SU-DHL-6 (cell line): ENCODE data around the gene UBE2D3.

Source experiments
- H2AFZ ChIP-seq: fragments of 200-600 bp; sonication (generic); 2 replicates; pipeline ENCODE4 v1.6.1; 2014; ENCODE audit warnings: low read depth, mild to moderate bottlenecking, moderate library complexity, mixed read lengths, antibody characterized with exemption, low read length; ENCODE audit not compliant: severe bottlenecking
- H3F3A ChIP-seq: fragments of 200-600 bp; shearing (Covaris generic); 2 replicates; pipeline ENCODE4 v1.6.0; 2016; ENCODE audit warnings: antibody characterized with exemption, mild to moderate bottlenecking; ENCODE audit not compliant: insufficient read depth
- H3K27ac ChIP-seq: fragments of 200-600 bp; sonication (generic); 2 replicates; pipeline ENCODE4 v1.5.1; 2016; ENCODE audit warnings: low read depth, mild to moderate bottlenecking, low read length, moderate library complexity, mixed read lengths
- H3K27me3 ChIP-seq: fragments of 200-600 bp; sonication (generic), shearing (Covaris generic); 2 replicates; pipeline ENCODE4 v1.6.0; 2014; ENCODE audit warnings: mild to moderate bottlenecking, low read length
- H3K36me3 ChIP-seq: fragments of 200-600 bp; sonication (generic); 2 replicates; pipeline ENCODE4 v1.6.1; 2014; ENCODE audit warnings: mild to moderate bottlenecking, low read length, mixed read lengths
- H3K4me2 ChIP-seq: fragments of 300-600, 200-600 bp; shearing (Covaris generic), sonication (generic); 2 replicates; pipeline ENCODE4 v1.6.0; 2014; ENCODE audit warnings: low read length, low read depth, mild to moderate bottlenecking; ENCODE audit not compliant: poor library complexity, severe bottlenecking
- H3K4me3 ChIP-seq: fragments of 200-600 bp; sonication (generic); 2 replicates; pipeline ENCODE4 v1.5.1; 2014; ENCODE audit warnings: antibody characterized with exemption, low read length, mild to moderate bottlenecking, mixed read lengths; ENCODE audit not compliant: insufficient read depth, poor library complexity, severe bottlenecking
- H3K79me2 ChIP-seq: fragments of 200-600 bp; sonication (generic); 2 replicates; pipeline ENCODE4 v1.6.1; 2014; ENCODE audit warnings: mild to moderate bottlenecking, low read length, moderate library complexity; ENCODE audit not compliant: insufficient read depth
- H3K9ac ChIP-seq: fragments of 200-600 bp; sonication (generic); 2 replicates; pipeline ENCODE4 v1.7.0; 2014; ENCODE audit warnings: mild to moderate bottlenecking, low read length
- H3K9me2 ChIP-seq: fragments of 200-600 bp; sonication (generic); replicated peaks from 2 replicates; pipeline ENCODE4 v1.6.1; 2014; ENCODE audit warnings: low read length; ENCODE audit not compliant: insufficient read depth
- H3K9me3 ChIP-seq: fragments of 200-600 bp; sonication (generic); 2 replicates; pipeline ENCODE4 v1.6.1; 2014; ENCODE audit warnings: low read length, mixed read lengths; ENCODE audit not compliant: insufficient read depth
- H4K20me1 ChIP-seq: fragments of 200-600 bp; sonication (generic); 2 replicates; pipeline ENCODE4 v1.6.1; 2014; ENCODE audit warnings: low read depth, mild to moderate bottlenecking, antibody characterized with exemption, low read length, moderate library complexity, mixed read lengths
- EZH2phosphoT487 ChIP-seq: fragments of 200-600 bp; sonication (generic), shearing (Covaris generic); conservative IDR thresholded peaks from 2 replicates; pipeline ENCODE4 v1.6.1; 2018; ENCODE audit warnings: mild to moderate bottlenecking, antibody characterized with exemption, low read length, moderate library complexity, mixed read lengths
- TF ChIP-seq, protein P1 (sequence below): fragments of 200-600 bp; sonication (generic); IDR thresholded peaks from one replicate; pipeline ENCODE4 v1.5.1; 2017; ENCODE audit warnings: antibody characterized with exemption, mild to moderate bottlenecking, low read length, moderate library complexity; ENCODE audit not compliant: insufficient read depth, poor library complexity, severe bottlenecking

Gene UBE2D3

GRCh38 chr4:102808009-102808408 is 19.3 kb downstream of the UBE2D3 start:
- TF ChIP-seq, protein P1, sequence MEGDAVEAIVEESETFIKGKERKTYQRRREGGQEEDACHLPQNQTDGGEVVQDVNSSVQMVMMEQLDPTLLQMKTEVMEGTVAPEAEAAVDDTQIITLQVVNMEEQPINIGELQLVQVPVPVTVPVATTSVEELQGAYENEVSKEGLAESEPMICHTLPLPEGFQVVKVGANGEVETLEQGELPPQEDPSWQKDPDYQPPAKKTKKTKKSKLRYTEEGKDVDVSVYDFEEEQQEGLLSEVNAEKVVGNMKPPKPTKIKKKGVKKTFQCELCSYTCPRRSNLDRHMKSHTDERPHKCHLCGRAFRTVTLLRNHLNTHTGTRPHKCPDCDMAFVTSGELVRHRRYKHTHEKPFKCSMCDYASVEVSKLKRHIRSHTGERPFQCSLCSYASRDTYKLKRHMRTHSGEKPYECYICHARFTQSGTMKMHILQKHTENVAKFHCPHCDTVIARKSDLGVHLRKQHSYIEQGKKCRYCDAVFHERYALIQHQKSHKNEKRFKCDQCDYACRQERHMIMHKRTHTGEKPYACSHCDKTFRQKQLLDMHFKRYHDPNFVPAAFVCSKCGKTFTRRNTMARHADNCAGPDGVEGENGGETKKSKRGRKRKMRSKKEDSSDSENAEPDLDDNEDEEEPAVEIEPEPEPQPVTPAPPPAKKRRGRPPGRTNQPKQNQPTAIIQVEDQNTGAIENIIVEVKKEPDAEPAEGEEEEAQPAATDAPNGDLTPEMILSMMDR, result no peak
- no peak for TF ChIP-seq EZH2phosphoT487
- Histone ChIP-seq H3K4me2 (no peak overlapping the region), H3F3A (peaks cover 6% of the 10 kb centered on the region; the same call in 1 of the 2 replicates)

GRCh38 chr4:102807345-102807744 is 20.0 kb downstream of the UBE2D3 start:
- Histone ChIP-seq H2AFZ (no peak overlapping the region), H3K4me3 (no peak overlapping the region), H3K36me3 (peaks cover 39% of the 10 kb centered on the region; the same call in 1 of the 2 replicates), H3K27me3 (no peaks in the 10 kb centered on the region), H3F3A (peaks cover 11% of the 10 kb centered on the region; the same call in 1 of the 2 replicates), H3K9me2 (no peaks in the 10 kb centered on the region), H3K4me2 (no peak overlapping the region), H3K9me3 (no peaks in the 10 kb centered on the region), H3K9ac (no peak overlapping the region), H3K27ac (no peak overlapping the region), H4K20me1 (0 out of 2 replicates have a peak, but pooled peaks cover 12% of the 10 kb centered on the region), H3K79me2 (peaks cover 69% of the 10 kb centered on the region)
- TF ChIP-seq EZH2phosphoT487, result no peak
- TF ChIP-seq, protein P1, result no peak

More at GRCh38 chr4:102808009-102808408, 19.3 kb downstream of the UBE2D3 start:
- no peak overlapping the region for H3K9ac ChIP-seq
- no peaks in the 10 kb centered on the region for H3K9me2 ChIP-seq
- H3K4me3 ChIP-seq, result no peak overlapping the region
- H3K79me2 ChIP-seq, result peaks cover 70% of the 10 kb centered on the region
- no peak overlapping the region for H2AFZ ChIP-seq
- no peak overlapping the region for H3K27ac ChIP-seq
- peaks cover 38% of the 10 kb centered on the region; the same call in 1 of the 2 replicates for H3K36me3 ChIP-seq
- H3K27me3 ChIP-seq, result no peaks in the 10 kb centered on the region
- no peaks in the 10 kb centered on the region for H3K9me3 ChIP-seq
- H4K20me1 ChIP-seq, result 0 out of 2 replicates have a peak, but pooled peaks cover 12% of the 10 kb centered on the region

DNA sequence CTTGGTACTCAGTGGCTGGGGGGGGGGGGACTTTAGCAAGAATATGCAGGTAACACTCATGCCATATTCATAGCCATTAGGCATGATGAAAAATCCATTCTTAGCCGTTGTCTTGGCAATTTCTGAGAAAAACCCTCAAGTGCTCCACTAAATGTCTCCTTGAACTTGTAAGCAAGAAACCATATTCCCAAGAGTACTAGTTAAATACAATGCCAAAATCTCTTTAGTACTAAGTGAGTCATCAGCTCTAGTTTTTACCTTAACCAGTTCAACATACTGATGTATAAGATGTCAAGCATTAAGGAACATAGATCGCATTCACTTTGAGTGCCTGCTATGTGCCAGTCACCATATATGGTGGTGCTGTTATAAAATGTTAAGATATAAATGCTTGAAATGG is 27.5 kb downstream of the UBE2D3 start:
- Histone ChIP-seq H3K27me3 (no peaks in the 10 kb centered on the region), H3K27ac (no peak overlapping the region), H4K20me1 (peaks cover 14% of the 10 kb centered on the region; the same call in 1 of the 2 replicates), H3K79me2 (peaks cover 7% of the 10 kb centered on the region; the same call in 1 of the 2 replicates), H3K36me3 (peaks cover 38% of the 10 kb centered on the region; the same call in 1 of the 2 replicates), H2AFZ (no peak overlapping the region), H3K9ac (no peak overlapping the region), H3F3A (peaks cover 10% of the 10 kb centered on the region; the same call in 1 of the 2 replicates), H3K4me2 (no peak overlapping the region), H3K9me3 (no peaks in the 10 kb centered on the region), H3K4me3 (no peak overlapping the region), H3K9me2 (no peaks in the 10 kb centered on the region)
- no peak for TF ChIP-seq EZH2phosphoT487
- TF ChIP-seq, protein P1, result no peak
